A673 (cell line): ENCODE measurements around the gene GPI. TPM values are rescaled to one million over a fixed set of nuclear protein-coding genes. Genes with fewer than 3 reads are reported as not detected.
A peak's percentile ranks its signal among the peaks of the same experiment; 100 is the strongest.

Experiments used
- BruUV-seq: library from RNA; stranded (reverse); fragments of 400-500 nt; replicated peaks from 2 replicates; lab custom pipeline; 2021; lab: Mats Ljungman, UMichigan
- CTCF ChIA-PET: fragments of 300-600 bp; sonication (Branson Sonifier 250); formaldehyde crosslinking; loops from one replicate; lab custom pipeline; 2022; ENCODE audit warnings: antibody characterized with exemption; lab: Charles Lee
- POLR2A ChIA-PET: fragments of 300-600 bp; sonication (Branson Sonifier 250); formaldehyde crosslinking; loops from one replicate; lab custom pipeline; 2022; ENCODE audit warnings: antibody characterized with exemption; ENCODE audit not compliant: low non-redundant PET; lab: Charles Lee
- DNase-seq: peaks from one replicate; pipeline ENCODE4 v3.0.0-alpha.2; 2015; ENCODE audit warnings: low spot score
- H3K27ac ChIP-seq: fragments of 200-600 bp; sonication (generic); 2 replicates; pipeline ENCODE4 v1.5.1; 2016; ENCODE audit warnings: mixed run types, low read depth, mild to moderate bottlenecking, mixed read lengths, antibody characterized with exemption, low read length; ENCODE audit not compliant: poor library complexity, severe bottlenecking
- H3K27me3 ChIP-seq: fragments of 200-600 bp; sonication (generic); replicated peaks from 2 replicates; pipeline ENCODE4 v1.6.1; 2017; ENCODE audit warnings: mixed run types, low read depth, mild to moderate bottlenecking, mixed read lengths, antibody characterized with exemption, low read length; ENCODE audit not compliant: insufficient read depth, poor library complexity
- H3K36me3 ChIP-seq: fragments of 200-600 bp; sonication (generic); 2 replicates; pipeline ENCODE4 v1.6.1; 2016; ENCODE audit warnings: mixed run types, mild to moderate bottlenecking, mixed read lengths, antibody characterized with exemption, low read length; ENCODE audit not compliant: insufficient read depth, poor library complexity, severe bottlenecking
- H3K4me1 ChIP-seq: fragments of 200-600 bp; sonication (generic); 2 replicates; pipeline ENCODE4 v1.6.1; 2017; ENCODE audit warnings: mixed run types, mild to moderate bottlenecking, mixed read lengths, antibody characterized with exemption, low read length; ENCODE audit not compliant: insufficient read depth, poor library complexity, severe bottlenecking
- H3K4me3 ChIP-seq: fragments of 200-600 bp; sonication (generic); 2 replicates; pipeline ENCODE4 v1.5.1; 2016; ENCODE audit warnings: low read depth, mixed run types, mild to moderate bottlenecking, mixed read lengths, low read length; ENCODE audit not compliant: poor library complexity, severe bottlenecking
- H3K9me3 ChIP-seq: fragments of 200-600 bp; sonication (generic); 2 replicates; pipeline ENCODE4 v1.6.1; 2016; ENCODE audit warnings: mixed run types, low read depth, mild to moderate bottlenecking, mixed read lengths, antibody characterized with exemption, low read length; ENCODE audit not compliant: poor library complexity, severe bottlenecking
- EZH2 ChIP-seq: fragments of 200-600 bp; sonication (generic); IDR thresholded peaks from 2 replicates; pipeline ENCODE4 v1.6.1; 2017; ENCODE audit warnings: borderline replicate concordance, low read depth, mild to moderate bottlenecking, mixed read lengths, antibody characterized with exemption, low read length; ENCODE audit not compliant: poor library complexity, severe bottlenecking
- intact Hi-C: fragments of 100-400 bp; cut with micrococcal nuclease; formaldehyde crosslinking; loops from one replicate; pipeline ENCODE4 v1.10.0; 2022; ENCODE audit not compliant: unreplicated experiment
- total RNA-seq: library from RNA; stranded (reverse); gene quantifications from 2 replicates; pipeline ENCODE4 v1.2.3, GENCODE V29; 2021
- TF ChIP-seq, protein P1 (sequence below): fragments of 300-800, 200-600 bp; sonication (generic); conservative IDR thresholded peaks from 2 replicates; pipeline ENCODE4 v1.5.1; 2017; ENCODE audit warnings: low read depth, mild to moderate bottlenecking, antibody characterized with exemption, low read length, moderate library complexity, mixed read lengths

GPI gene
- total RNA-seq, 1 experiment from 2014 or later, result 439 TPM

DNA sequence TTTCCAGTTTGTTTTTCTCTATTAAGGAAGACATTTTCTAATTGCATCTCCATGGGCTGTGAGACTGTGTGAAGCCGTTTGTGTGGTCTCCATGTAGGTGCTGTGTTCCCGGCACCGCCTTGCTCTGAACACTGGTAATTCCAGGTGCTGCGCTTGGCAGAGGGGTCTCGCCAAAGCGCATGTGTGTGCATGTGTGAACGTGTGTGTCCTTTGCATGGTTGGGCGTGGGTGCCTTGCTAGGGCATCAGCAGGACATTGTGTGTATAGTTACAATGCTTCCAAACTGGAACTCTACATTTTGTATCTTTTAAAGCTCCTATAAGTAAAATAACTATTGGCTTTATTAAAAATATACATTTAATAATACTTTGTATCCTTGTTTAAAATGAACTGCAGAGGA, 9.8 kb upstream of the GPI start:
- Histone ChIP-seq H3K4me1 (peaks cover 17% of the 10 kb centered on the region), H3K27me3 (no peaks in the 10 kb centered on the region), H3K27ac (no peak overlapping the region), H3K4me3 (no peak overlapping the region), H3K9me3 (no peaks in the 10 kb centered on the region), H3K36me3 (peaks cover 4% of the 10 kb centered on the region)
- intact Hi-C loops, result no loop called here
- TF ChIP-seq EZH2, result no peak
- TF ChIP-seq, protein P1, sequence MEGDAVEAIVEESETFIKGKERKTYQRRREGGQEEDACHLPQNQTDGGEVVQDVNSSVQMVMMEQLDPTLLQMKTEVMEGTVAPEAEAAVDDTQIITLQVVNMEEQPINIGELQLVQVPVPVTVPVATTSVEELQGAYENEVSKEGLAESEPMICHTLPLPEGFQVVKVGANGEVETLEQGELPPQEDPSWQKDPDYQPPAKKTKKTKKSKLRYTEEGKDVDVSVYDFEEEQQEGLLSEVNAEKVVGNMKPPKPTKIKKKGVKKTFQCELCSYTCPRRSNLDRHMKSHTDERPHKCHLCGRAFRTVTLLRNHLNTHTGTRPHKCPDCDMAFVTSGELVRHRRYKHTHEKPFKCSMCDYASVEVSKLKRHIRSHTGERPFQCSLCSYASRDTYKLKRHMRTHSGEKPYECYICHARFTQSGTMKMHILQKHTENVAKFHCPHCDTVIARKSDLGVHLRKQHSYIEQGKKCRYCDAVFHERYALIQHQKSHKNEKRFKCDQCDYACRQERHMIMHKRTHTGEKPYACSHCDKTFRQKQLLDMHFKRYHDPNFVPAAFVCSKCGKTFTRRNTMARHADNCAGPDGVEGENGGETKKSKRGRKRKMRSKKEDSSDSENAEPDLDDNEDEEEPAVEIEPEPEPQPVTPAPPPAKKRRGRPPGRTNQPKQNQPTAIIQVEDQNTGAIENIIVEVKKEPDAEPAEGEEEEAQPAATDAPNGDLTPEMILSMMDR, result no peak
- POLR2A ChIA-PET, result no interaction called here
- no TSS peak for BruUV-seq
- CTCF ChIA-PET, result no interaction called here
- DNase-seq, result no peak

DNA sequence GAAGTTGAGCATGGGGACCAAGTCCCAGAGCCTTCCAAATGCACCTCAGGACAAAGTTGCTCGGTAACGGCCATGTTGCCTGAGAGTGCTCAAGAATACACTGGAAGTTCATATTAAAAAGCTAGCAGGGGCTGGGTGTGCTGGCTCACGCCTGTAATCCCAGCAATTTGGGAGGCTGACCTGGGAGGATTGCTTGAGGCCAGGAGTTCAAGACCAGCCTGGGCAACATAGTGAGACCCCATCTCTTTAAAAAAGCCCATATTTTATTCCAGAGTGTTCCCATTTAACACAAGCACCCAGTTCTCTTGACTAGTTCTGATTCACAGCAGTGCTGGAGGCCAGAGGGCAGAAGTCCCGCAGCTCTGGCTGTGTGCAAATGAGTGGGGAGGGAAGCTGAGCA, 8.1 kb upstream of the GPI start:
- CTCF ChIA-PET, result no interaction called here
- no TSS peak for BruUV-seq
- Histone ChIP-seq H3K9me3 (no peaks in the 10 kb centered on the region), H3K4me1 (peaks cover 17% of the 10 kb centered on the region), H3K27me3 (no peaks in the 10 kb centered on the region), H3K36me3 (peaks cover 4% of the 10 kb centered on the region), H3K4me3 (no peak overlapping the region), H3K27ac (no peak overlapping the region)
- intact Hi-C loops, result no loop called here
- POLR2A ChIA-PET, result no interaction called here
- TF ChIP-seq EZH2, result no peak
- TF ChIP-seq, protein P1, result no peak
- no peak for DNase-seq

DNA sequence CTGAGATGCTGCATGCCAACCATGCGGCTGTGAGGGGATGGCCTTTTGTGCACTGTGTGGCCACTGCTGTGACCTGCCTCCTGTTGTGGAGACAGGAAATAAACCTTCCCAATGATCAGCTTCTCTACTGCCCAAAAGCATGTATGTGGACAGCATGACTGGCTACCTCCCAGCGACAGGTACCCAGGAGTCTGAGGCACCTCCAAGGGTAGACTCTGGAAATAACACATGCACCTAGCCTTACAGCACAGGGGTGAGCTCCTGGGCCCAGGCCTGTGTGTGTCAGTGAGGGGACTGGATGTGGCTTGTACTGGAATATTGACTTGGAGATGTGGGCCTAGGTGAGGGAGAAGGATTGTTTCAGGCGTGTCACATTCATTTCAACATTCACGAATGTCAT, 7.6 kb upstream of the GPI start:
- Histone ChIP-seq H3K36me3 (peaks cover 4% of the 10 kb centered on the region), H3K27me3 (no peaks in the 10 kb centered on the region), H3K9me3 (no peaks in the 10 kb centered on the region), H3K4me1 (peaks cover 17% of the 10 kb centered on the region), H3K27ac (peak overlapping the region; percentile 0), H3K4me3 (no peak overlapping the region)
- ChIA-PET POLR2A (no interaction called here), CTCF (no interaction called here)
- TF ChIP-seq, protein P1, result no peak
- TF ChIP-seq EZH2, result no peak
- BruUV-seq, result no TSS peak
- intact Hi-C loops, result no loop called here
- no peak for DNase-seq
